Sigmoid colon (tissue), 7 donors: ENCODE measurements around the gene KRT6A. TPM values are rescaled to one million over a fixed set of nuclear protein-coding genes. Genes with fewer than 3 reads are reported as not detected.

Experiments
- DNase-seq: peaks from one replicate; pipeline ENCODE4 v3.0.0-alpha.2; 2019
- H3K27ac ChIP-seq, 4 donors: fragments of 200-600 bp; sonication (generic); one replicate each; pipeline ENCODE4 v1.5.1; 2016 to 2019; ENCODE audit warnings: mild to moderate bottlenecking in 1 of 4
- H3K27me3 ChIP-seq, 3 donors: fragments of 200-600 bp; sonication (generic); one replicate each; pipeline ENCODE4 v1.5.1; 2019; ENCODE audit warnings: mild to moderate bottlenecking in 1 of 3
- H3K36me3 ChIP-seq, 4 donors: fragments of 200-600 bp; sonication (generic); one replicate each; pipeline ENCODE4 v1.5.1; 2016 to 2019
- H3K4me1 ChIP-seq, 4 donors: fragments of 200-600 bp; sonication (generic); one replicate each; pipeline ENCODE4 v1.5.1; 2017 to 2019
- H3K4me3 ChIP-seq, 4 donors: fragments of 200-600 bp; sonication (generic); one replicate each; pipeline ENCODE4 v1.5.1; 2017 to 2019; ENCODE audit warnings: mild to moderate bottlenecking in 2 of 4, moderate library complexity in 1 of 4
- H3K9me3 ChIP-seq, 4 donors: fragments of 200-600 bp in 3 of 4; sonication (generic) in 3 of 4; one replicate each; pipeline versions ENCODE4 v1.5.1 to v1.6.1; 2013 to 2019
- EP300 ChIP-seq, 4 donors: sonication (generic); formaldehyde crosslinking; IDR thresholded peaks; one replicate each; pipeline ENCODE4 v1.6.1; 2017; ENCODE audit warnings: antibody characterized with exemption in 4 of 4
- POLR2A ChIP-seq, 2 donors: fragments of 450-650 bp; IDR thresholded peaks; one replicate each; pipeline ENCODE4 v1.6.1; 2016; ENCODE audit warnings: antibody characterized with exemption in 2 of 2, mild to moderate bottlenecking in 2 of 2, moderate library complexity in 2 of 2
- POLR2AphosphoS5 ChIP-seq, 4 donors: sonication (generic); formaldehyde crosslinking; IDR thresholded peaks; one replicate each; pipeline ENCODE4 v1.6.1; 2017; ENCODE audit warnings: antibody characterized with exemption in 4 of 4
- WGBS, 2 donors: extraction: QIAGEN DNeasy Blood & Tissue Kit; methylation state at CpG; one replicate each; pipeline ENCODE4 v1.1.7; 2013; 5-methylcytosine and 5-hydroxymethylcytosine counted together
- intact Hi-C: fragments of 100-400 bp; cut with DNase I; formaldehyde crosslinking; loops from one replicate; pipeline ENCODE4 v1.15.1; 2023
- polyA plus RNA-seq, 3 donors: library from polyadenylated mRNA; stranded (reverse); fragments of 200-250 nt; gene quantifications; one replicate each; pipeline ENCODE4 v1.2.3, GENCODE V29; 2013
- total RNA-seq, 4 donors: library from RNA; depleted of rRNA; stranded (reverse); fragments of >200 nt; gene quantifications; one replicate each; pipeline ENCODE4 v1.1.0, GENCODE V29; 2016
- TF ChIP-seq, protein P1 (sequence below), 4 experiments: fragments of 450-650 bp in 3 of 4; fragments of 200-600 bp in 1 of 4; IDR thresholded peaks; one replicate each; pipeline ENCODE4 v1.5.1; 2016 to 2019; ENCODE audit warnings: antibody characterized with exemption in 4 of 4, mild to moderate bottlenecking in 3 of 4, moderate library complexity in 2 of 4
- donor health status: healthy with polysubstance abuse.
- donor health status: Bipolar disorder and iron deficiency.
- donor health status: healthy.

The KRT6A gene
- total and polyA plus RNA-seq, 7 donors = 0.19 to 6.0 TPM; not detected in 5

DNA sequence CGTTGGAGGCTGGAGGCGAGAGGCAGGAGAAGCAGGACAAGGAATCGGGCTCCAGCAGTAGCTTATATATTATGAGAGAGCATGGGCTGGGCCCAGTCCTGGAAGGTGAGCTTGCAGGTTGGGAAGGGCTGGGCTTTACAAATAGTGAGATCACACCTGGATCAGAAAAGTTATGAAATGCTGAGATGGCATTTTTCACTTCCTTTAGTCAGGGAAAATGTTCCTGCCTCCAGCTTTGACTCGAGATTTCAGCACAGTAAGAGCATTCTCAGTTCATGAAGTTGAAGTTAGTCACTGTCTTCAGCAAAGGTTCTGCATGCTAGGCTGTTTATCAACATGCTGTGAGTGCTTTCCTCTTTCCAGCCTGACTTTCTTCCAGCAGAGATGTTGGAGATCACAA, 19.3 kb downstream of the KRT6A start, which contains the start of gene KRT6C:
TSS of gene KRT6C (minus strand) at position 38 of the 400 bp plus-strand sequence. CDS start 68 bp downstream, outside the sequence.
- TF ChIP-seq POLR2A (IDR thresholded peaks at IDR 0.05) (no peak), POLR2AphosphoS5 (IDR thresholded peaks at IDR 0.05) (no peak), EP300 (IDR thresholded peaks at IDR 0.05) (no peak)
- TF ChIP-seq, protein P1, sequence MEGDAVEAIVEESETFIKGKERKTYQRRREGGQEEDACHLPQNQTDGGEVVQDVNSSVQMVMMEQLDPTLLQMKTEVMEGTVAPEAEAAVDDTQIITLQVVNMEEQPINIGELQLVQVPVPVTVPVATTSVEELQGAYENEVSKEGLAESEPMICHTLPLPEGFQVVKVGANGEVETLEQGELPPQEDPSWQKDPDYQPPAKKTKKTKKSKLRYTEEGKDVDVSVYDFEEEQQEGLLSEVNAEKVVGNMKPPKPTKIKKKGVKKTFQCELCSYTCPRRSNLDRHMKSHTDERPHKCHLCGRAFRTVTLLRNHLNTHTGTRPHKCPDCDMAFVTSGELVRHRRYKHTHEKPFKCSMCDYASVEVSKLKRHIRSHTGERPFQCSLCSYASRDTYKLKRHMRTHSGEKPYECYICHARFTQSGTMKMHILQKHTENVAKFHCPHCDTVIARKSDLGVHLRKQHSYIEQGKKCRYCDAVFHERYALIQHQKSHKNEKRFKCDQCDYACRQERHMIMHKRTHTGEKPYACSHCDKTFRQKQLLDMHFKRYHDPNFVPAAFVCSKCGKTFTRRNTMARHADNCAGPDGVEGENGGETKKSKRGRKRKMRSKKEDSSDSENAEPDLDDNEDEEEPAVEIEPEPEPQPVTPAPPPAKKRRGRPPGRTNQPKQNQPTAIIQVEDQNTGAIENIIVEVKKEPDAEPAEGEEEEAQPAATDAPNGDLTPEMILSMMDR (IDR thresholded peaks at IDR 0.05) = no peak
- H3K4me1 ChIP-seq = no peaks in the 10 kb centered on the region
- WGBS, 2 donors = 23 to 68% methylated on average over 4 of the region's 4 CpGs
- no peaks in the 10 kb centered on the region for H3K9me3 ChIP-seq
- no peaks in the 10 kb centered on the region for H3K27me3 ChIP-seq
- DNase-seq = no peak
- H3K4me3 ChIP-seq = no peak within 1 kb of the TSS
- H3K27ac ChIP-seq = no peak within 1 kb of the TSS
- no peaks in the 10 kb centered on the region for H3K36me3 ChIP-seq
- intact Hi-C loops = no loop called here

DNA sequence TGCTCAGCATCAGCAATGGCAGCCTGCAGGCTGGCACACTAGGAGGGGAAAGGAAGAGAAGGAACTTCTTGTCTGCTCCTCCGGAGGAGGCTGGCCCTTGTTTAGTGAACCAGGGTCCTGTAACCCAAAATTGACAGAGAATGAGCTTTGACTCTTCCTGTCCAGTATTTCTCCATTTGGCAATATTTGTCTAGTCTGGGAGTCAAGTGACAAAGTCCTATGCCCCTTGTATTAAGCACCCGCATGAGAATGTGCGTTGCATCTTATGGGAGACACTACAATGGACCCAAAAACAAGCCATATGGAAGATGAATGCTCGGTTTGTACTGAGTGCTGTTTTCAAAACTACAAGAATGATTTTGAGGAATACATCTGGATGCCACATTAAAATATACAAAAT, 23.2 kb downstream of the KRT6A start:
- Histone ChIP-seq H3K27ac (no peak overlapping the region), H3K9me3 (no peaks in the 10 kb centered on the region), H3K27me3 (no peaks in the 10 kb centered on the region), H3K4me3 (no peak overlapping the region), H3K36me3 (no peaks in the 10 kb centered on the region), H3K4me1 (peaks cover 0 to 14% (median 5%) of the 10 kb centered on the region in 4 donors)
- intact Hi-C loops = no loop called here
- WGBS, 2 donors = 79 to 81% methylated on average over 4 of the region's 4 CpGs
- no peak for DNase-seq
- TF ChIP-seq, protein P1 (IDR thresholded peaks at IDR 0.05) = no peak
- TF ChIP-seq EP300 (IDR thresholded peaks at IDR 0.05) (no peak), POLR2AphosphoS5 (IDR thresholded peaks at IDR 0.05) (no peak), POLR2A (IDR thresholded peaks at IDR 0.05) (no peak)

GRCh38 chr12:52464897-52465296, 28.2 kb downstream of the KRT6A start:
- intact Hi-C loops = no loop called here
- H3K4me1 ChIP-seq = peaks cover 0 to 33% (median 15%) of the 10 kb centered on the region in 4 donors
- WGBS, 2 donors = 53 to 67% methylated on average over 2 of the region's 2 CpGs
- TF ChIP-seq, protein P1 (IDR thresholded peaks at IDR 0.05) = no peak
- TF ChIP-seq POLR2AphosphoS5 (IDR thresholded peaks at IDR 0.05) = peak; percentile 12 to 80 (median 48)
- no peak overlapping the region for H3K4me3 ChIP-seq
- H3K9me3 ChIP-seq = no peaks in the 10 kb centered on the region
- DNase-seq = no peak
- H3K36me3 ChIP-seq = no peaks in the 10 kb centered on the region
- H3K27ac ChIP-seq = peak overlapping the region in 1 of 4 donors; percentile 55
- no peaks in the 10 kb centered on the region for H3K27me3 ChIP-seq

DNA sequence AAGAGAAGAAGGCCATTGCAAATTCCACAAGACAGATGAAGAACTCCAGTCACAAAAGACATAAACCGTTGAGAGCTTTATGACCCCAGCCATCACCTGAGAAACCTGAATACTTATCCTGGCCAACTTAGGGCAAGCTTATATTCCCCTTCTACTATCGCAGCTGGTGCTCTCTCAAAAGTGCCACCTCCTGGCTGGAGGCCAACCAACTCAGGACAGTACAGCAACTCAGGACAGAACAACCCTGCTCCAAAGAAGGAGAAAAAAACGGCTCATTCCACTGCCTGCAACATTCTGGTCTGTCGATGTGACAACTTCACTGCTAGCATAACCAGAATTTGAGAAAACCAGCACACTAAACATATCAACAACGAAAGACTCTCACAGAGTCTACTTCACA, 31.4 kb downstream of the KRT6A start:
- intact Hi-C loops = no loop called here
- Histone ChIP-seq H3K27me3 (no peaks in the 10 kb centered on the region), H3K36me3 (no peaks in the 10 kb centered on the region), H3K4me1 (peaks cover 0 to 27% (median 15%) of the 10 kb centered on the region in 4 donors), H3K27ac (no peak overlapping the region), H3K4me3 (no peak overlapping the region), H3K9me3 (no peaks in the 10 kb centered on the region)
- TF ChIP-seq POLR2A (IDR thresholded peaks at IDR 0.05) (no peak), EP300 (IDR thresholded peaks at IDR 0.05) (no peak), POLR2AphosphoS5 (IDR thresholded peaks at IDR 0.05) (no peak)
- TF ChIP-seq, protein P1 (IDR thresholded peaks at IDR 0.05) = no peak
- no peak for DNase-seq
- WGBS, 2 donors = 20 to 55% methylated on average over 5 of the region's 5 CpGs

DNA sequence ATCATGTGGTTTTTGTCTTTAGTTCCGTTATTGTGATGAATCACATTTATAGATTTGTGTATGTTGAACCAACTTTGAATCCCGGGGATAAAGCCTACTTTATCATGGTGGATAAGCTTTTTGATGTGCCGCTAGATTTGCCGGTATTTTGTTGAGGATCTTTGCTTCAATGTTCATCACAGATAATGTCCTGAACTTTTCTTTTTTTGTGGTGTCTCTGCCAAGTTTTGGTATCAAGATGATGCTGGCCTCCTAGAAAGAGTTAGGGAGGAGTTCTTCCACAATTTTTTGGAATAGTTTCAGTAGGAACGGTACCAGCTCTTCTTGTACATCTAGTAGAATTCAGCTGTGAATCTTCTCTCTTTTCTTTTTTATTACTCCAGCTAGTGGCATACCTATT, 34.2 kb downstream of the KRT6A start:
- Histone ChIP-seq H3K9me3 (no peaks in the 10 kb centered on the region), H3K27me3 (no peaks in the 10 kb centered on the region), H3K4me1 (peaks cover 0 to 10% (median 2%) of the 10 kb centered on the region in 4 donors), H3K4me3 (no peak overlapping the region), H3K27ac (no peak overlapping the region), H3K36me3 (no peaks in the 10 kb centered on the region)
- TF ChIP-seq POLR2AphosphoS5 (IDR thresholded peaks at IDR 0.05) (no peak), POLR2A (IDR thresholded peaks at IDR 0.05) (no peak), EP300 (IDR thresholded peaks at IDR 0.05) (no peak)
- TF ChIP-seq, protein P1 (IDR thresholded peaks at IDR 0.05) = no peak
- WGBS, 2 donors = 91 to 92% methylated on average over 5 of the region's 5 CpGs
- intact Hi-C loops = no loop called here
- no peak for DNase-seq
